Measurements from ENCODE around the gene LRIT1. TPM values are rescaled to one million over a fixed set of nuclear protein-coding genes. Genes with fewer than 3 reads are reported as not detected.

Gene LRIT1
- total RNA-seq (not detected), polyA plus RNA-seq (not detected)
- long read RNA-seq, donor 1, result 0 reads
- long read RNA-seq, donor 2, result 0 reads
- long read RNA-seq, donor 3, result 0 reads
- long read RNA-seq, donor 4, result 0 reads
- long read RNA-seq, donor 5, result 0 reads
- long read RNA-seq, donor 6, result 0 reads
- long read RNA-seq, donor 7, result 0 reads
- long read RNA-seq, donor 8, result 0 reads
- long read RNA-seq, donor 9, result 0 reads
- long read RNA-seq, donor 10, result 0 reads

GRCh38 chr10:84241185-84241790, at the start of gene LRIT1:
TSS of gene LRIT1 (minus strand) at chr10:84241546. CDS start at chr10:84241439, 107 bp downstream.
- intact Hi-C loops (cut with DNase I; ENCODE audit: low total_unique reads), result no loop called here
- Histone ChIP-seq H3K4me1 (no peaks in the 10 kb centered on the region), H3K4me3 (no peak within 1 kb of the TSS), H3K9me3 (peaks cover 0 to 4% (median 0%) of the 10 kb centered on the region in 4 donors), H3K36me3 (no peaks in the 10 kb centered on the region), H3K27ac (peak within 1 kb of the TSS in 1 of 5 donors; percentile 34), H3K27me3 (peaks cover 0 to 19% (median 9%) of the 10 kb centered on the region in 3 donors)
- TF ChIP-seq POLR2AphosphoS5 (IDR thresholded peaks at IDR 0.05) (no peak), CTCF (IDR thresholded peaks at IDR 0.05) (no peak), POLR2A (IDR thresholded peaks at IDR 0.05) (no peak), EP300 (IDR thresholded peaks at IDR 0.05) (no peak)
- DNase-seq, result no peak
- 76 to 82% (median 79%) methylated on average over 2 to 13 of the region's 13 CpGs for WGBS, 5 donors

GRCh38 chr10:84290235-84290634, 48.9 kb upstream of the LRIT1 start:
- TF ChIP-seq CTCF (IDR thresholded peaks at IDR 0.05) (no peak), EP300 (IDR thresholded peaks at IDR 0.05) (no peak), POLR2A (IDR thresholded peaks at IDR 0.05) (no peak), POLR2AphosphoS5 (IDR thresholded peaks at IDR 0.05) (no peak)
- H3K4me3 ChIP-seq, result no peak overlapping the region
- H3K27ac ChIP-seq, result no peak overlapping the region
- no peaks in the 10 kb centered on the region for H3K4me1 ChIP-seq
- H3K9me3 ChIP-seq, result no peaks in the 10 kb centered on the region
- 54 to 74% (median 70%) methylated on average over 3 of the region's 3 CpGs for WGBS, 5 donors
- H3K36me3 ChIP-seq, result no peaks in the 10 kb centered on the region
- no peak for DNase-seq
- H3K27me3 ChIP-seq, result peaks cover 0 to 4% (median 0%) of the 10 kb centered on the region in 3 donors
- intact Hi-C loops (cut with DNase I; ENCODE audit: low total_unique reads), result no loop called here

- no peak overlapping the region for H3K27ac ChIP-seq
- WGBS, 5 donors, result 70 to 84% (median 78%) methylated on average over 1 of the region's 1 CpG
- no peak overlapping the region for H3K4me3 ChIP-seq
- no peaks in the 10 kb centered on the region for H3K36me3 ChIP-seq
- no peaks in the 10 kb centered on the region for H3K4me1 ChIP-seq
- H3K27me3 ChIP-seq, result peaks cover 0 to 4% (median 0%) of the 10 kb centered on the region in 3 donors
- H3K9me3 ChIP-seq, result no peaks in the 10 kb centered on the region
- intact Hi-C loops (cut with DNase I; ENCODE audit: low total_unique reads), result no loop called here
- TF ChIP-seq CTCF (IDR thresholded peaks at IDR 0.05) (no peak), POLR2AphosphoS5 (IDR thresholded peaks at IDR 0.05) (no peak)
- DNase-seq, result no peak
These were observed 48.3 kb upstream of the LRIT1 start for GRCh38 chr10:84289521-84290200.

GRCh38 chr10:84288151-84288550, 46.8 kb upstream of the LRIT1 start:
- TF ChIP-seq CTCF (IDR thresholded peaks at IDR 0.05), result no peak
- TF ChIP-seq POLR2AphosphoS5 (IDR thresholded peaks at IDR 0.05), result no peak
- TF ChIP-seq POLR2A (IDR thresholded peaks at IDR 0.05), result no peak
- TF ChIP-seq EP300 (IDR thresholded peaks at IDR 0.05), result no peak
- peaks cover 0 to 4% (median 0%) of the 10 kb centered on the region in 3 donors for H3K27me3 ChIP-seq
- WGBS, 5 donors, result 72 to 83% (median 80%) methylated on average over 1 of the region's 1 CpG
- H3K9me3 ChIP-seq, result no peaks in the 10 kb centered on the region
- no peak overlapping the region for H3K27ac ChIP-seq
- no peaks in the 10 kb centered on the region for H3K4me1 ChIP-seq
- H3K4me3 ChIP-seq, result no peak overlapping the region
- H3K36me3 ChIP-seq, result no peaks in the 10 kb centered on the region
- no peak for DNase-seq
- intact Hi-C loops (cut with DNase I; ENCODE audit: low total_unique reads), result no loop called here
